NCI-H1048 (cell line): ENCODE measurements around the gene SCD5.

ENCODE experiments used
- DNase-seq: peaks from one replicate; lab custom pipeline; 2025; lab: John Stamatoyannopoulos, UW

SCD5 gene

DNA sequence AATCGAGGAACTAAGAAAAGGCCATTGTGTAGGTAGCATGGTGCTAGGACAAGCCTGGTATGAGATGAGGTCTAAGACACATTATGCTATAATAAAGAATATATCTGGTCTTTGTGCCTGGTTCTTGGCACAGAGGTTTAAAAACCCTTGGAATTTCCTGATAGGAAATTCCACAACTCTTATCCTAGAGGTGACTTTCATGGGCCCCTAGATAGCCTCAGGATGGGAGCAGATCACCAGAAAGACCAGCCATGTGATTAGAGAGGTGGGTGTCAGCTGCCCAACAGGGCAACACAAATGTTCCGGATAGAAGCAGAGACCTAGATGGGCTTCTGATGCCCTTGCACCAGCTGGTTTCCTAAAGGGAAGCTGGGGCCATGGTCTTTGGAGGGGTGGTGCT lies 107.2 kb downstream of the SCD5 start:
- DNase-seq, result no peak

DNA sequence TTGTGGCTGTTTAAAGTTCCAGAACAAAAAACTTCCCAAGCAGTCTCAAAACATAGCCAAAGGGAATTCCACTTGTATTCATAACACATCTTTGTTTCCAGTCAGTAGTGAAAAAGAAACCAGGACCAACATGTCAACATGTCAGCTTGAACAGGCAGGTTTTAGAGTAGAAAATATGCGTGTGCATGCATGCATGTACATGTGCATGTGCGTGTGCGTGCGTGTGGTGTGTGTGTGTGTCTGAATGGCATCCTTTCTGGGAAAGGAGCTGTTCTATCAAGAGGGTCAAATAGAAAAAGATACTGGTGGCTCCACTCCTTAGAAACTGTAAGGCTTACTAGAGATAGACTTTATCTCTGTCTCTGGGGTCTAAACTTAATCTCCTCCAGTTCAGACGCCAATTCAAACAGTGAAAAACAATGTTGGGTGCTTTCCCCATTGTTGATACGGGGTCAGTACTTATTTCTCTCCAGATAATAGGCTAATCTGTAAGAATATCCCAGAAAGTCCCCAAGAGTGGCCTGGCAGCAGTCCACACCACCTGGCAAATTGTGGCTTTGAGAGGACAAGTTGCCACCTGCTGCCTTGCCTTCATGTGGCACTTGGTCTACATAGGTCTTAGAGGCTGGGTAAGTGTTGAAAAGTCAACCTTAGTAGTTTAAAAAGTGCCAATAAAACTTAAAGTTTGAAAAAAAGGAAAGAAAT lies 110.4 kb downstream of the SCD5 start:
- DNase-seq, result no peak

DNA sequence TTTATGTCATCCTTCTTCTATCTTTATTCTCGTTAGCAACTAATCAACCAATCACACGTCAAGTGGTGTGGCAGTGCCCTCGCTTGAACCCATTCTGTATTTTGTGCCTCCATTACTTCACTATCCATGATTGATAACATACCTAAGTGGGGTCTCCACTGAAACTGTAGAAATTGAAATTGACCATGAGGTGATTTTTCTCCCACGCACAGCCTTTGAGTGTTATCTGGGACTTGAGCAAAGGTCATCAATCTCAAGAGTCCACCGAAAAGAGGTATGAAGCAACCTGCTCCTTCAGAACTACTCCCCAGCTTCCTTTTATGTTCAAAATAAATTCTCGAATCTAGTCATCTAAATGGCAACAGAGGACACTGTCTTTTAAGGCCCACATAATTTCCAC lies 111.1 kb downstream of the SCD5 start:
- DNase-seq, result no peak

DNA sequence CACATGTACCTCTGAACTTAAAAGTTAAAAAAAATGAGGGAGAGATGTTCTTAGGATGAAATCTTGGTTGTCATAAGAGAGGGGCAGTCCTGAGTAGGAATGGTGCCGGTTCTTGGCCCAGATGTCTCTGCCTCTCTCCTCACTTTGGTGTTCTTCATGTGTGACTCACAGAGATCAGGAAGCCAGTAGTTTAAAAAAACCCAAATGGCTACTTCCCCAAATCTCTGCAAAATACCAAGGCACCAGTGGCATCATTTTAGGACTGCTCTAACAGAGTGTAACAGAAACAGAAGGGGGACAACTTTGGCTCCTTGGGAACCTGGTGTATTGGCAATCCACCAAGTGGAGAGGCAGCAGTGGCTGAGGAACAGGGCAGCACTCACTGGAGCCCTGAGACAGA lies 116.8 kb downstream of the SCD5 start:
- no peak for DNase-seq

DNA sequence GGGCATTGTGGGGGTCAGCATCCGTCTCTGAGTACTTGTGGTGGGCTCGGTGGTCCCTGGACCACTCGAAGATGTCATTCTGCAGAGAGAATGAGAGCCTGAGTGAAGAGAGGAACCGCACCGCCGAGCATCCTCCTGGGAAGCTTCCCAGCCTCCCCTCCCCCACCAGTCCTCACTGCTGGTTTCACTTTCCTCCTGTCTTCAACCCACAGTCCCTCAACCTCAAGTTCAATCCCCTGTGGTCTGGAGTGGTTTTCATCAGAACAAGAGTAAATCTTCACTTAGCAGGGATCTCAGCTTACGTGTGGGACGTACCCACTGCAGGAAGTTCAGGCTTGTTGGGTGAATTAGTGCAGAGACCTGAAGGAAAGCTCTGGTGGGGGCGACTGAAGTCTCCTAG lies 117.8 kb downstream of the SCD5 start:
- no peak for DNase-seq

DNA sequence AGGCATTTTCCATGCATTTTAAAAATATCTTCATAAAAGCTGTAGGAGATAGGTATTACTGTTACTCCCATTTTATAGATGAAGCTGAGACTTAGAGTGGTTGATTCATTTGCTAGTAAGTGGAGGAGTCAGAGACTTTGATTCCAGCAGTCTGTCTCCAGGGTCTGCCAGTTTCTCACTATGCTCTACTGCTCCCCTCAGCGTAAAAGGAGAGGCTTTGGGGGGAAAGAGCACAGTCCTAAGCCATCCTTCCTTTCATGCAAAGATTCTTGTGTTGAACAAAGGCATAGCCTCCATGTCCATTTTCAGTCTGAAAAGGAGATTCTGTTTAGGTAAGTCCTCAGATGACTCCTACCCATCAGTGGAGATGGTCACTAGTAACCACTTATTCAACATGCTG lies 119.1 kb downstream of the SCD5 start:
- DNase-seq, result no peak

DNA sequence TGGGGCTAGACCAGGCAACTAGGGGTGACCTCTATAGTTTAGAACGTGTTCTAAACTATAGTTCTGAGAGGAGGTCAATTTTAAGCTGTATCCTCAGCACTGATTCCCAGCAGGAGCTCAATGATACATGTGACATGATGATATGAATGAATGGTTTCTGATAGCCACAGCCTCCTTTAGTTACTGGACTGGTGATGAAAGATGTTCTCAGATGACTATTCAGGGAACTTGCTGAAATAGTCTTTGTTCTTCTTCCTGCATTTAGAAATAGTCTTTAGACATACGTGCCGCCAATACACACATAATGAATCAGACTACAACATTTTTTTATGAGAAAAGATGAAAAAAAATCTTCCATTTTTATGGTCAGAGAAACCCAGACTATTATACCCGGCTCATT lies 120.5 kb downstream of the SCD5 start:
- DNase-seq, result no peak

DNA sequence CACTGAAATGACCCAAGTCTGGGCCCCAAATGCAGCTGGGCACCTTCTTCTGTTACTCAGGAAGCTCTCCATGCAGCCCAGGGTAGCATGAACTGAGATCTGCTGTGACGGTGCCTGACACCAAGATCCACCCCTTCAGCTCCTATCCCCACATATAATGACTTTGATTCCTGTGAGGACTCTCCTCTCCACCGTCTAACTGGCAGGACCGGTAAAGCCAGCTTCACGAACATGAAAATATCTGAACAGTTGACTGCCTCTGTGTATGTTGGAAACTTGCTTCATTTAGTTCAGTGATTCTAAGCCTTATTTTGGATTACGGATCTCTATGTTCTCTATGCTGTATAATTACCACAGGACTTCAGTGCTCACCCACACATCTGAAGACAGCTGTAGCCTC lies 121.3 kb downstream of the SCD5 start:
- no peak for DNase-seq

DNA sequence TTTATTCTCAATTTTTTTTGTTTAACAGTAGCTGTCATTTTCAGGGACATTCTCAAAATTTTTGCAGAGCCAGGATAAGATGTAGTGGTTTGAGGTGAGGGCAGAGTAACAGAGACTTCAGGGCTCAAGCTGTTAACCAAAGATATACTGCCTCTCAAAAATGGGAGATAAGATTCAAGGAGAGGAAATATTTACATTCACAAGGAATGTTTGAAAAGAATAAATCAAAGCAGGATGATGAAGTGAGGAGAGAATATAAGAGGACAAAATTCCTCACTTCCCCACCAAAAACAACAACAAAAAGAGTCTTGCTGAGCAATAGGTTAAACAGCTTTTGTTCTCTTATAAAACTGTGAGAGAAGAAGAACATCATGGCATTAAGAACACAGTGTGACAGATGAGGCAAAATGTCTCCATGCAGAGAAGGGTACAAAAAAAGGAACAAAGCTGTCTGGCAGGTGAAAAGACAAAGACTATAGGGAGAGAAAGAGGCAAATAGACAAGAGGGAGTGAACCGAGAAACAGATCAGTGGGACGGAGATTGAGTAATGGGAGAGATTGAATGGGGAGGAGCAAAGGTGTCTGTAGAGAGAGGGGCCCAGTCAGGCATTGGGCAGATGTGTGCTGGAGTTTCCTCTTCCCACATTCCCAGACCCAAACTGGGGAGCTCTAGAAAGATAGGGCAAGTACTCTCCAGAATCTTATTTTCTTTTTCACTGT lies 130.7 kb downstream of the SCD5 start:
- DNase-seq, result no peak

DNA sequence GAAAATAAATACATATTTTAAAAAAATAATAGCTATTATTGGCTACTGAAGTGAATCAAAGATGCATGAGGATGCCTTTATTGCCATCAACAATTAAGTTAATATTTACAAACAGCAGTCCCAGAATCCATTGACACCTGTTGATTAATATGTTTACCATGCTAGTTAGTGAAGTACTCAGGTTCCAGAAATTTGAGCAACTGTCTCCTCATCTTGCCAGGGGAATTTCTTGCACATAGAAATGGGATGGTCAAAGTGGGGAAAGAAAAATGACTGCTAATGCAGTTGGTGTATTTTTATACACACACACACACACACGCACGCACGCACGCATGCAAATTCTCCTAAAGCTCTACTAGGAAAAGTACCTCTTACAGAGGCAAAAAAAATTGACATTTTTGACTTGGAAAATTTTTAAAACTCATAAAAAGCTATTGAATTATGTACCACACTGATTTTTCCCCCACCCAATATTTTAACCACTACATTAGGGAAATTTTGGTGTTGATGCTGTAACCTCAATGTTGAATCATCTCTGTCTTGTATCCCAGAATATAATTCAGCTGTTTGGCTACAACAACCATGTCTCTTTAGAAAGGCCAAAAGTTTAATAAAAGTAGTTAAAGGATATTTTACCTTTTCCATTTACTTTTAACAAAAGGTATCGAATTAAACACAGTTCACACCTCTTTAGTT lies 131.5 kb downstream of the SCD5 start:
- no peak for DNase-seq

DNA sequence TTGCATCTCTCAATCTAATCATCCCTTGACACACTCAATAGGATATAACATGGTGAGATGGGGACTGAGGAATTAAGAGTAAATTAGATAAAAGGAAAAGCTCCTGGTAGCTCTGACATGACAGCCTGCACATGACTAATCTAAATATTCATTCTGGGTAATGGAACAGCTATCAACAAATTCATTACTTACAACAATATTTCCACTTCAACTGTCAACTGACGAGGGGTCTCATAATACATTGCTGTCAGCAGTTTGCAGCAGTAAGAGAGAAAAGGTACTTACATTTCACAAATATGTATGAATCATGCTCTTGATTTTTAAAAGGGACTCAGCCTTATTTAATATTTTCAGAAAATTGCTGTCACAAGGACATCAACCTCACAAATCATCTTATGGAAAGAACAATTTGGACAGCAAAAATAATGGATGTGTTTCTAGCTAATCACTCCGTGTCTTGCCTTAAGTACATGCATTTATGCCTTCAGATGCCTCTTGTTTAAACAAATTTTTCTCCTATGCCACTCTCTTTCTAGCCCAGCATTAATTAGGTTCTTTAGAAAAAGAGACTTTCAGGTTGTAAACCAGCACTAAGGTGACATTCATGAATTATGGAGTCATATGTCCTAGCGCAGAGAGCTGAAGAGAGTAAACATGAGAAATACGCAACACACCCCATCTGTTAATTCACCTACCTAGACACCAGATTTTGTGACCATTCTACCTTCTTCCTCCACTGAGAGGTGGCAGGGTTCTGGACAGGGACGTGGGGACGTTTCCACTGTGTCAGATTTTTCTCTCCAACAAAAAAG lies 137.2 kb downstream of the SCD5 start:
- no peak for DNase-seq

DNA sequence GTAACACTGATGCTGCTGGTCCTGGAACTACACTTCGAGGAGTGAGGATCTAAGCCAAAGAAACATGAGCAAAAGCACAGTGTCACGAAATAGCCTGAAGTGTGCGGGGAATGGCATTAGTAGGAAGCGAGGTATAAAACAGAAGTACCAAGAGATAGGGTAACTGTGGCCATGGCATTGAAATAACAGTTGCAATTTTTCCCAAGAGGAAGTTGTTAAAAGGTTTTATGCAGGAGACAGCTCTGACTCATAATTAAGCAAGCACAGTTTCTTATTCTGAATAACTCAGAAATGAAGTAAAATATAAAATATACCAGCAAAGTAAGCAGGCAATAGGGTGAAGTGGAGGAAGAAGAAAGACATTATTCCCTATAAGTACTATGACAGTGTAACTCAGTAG lies 146.5 kb downstream of the SCD5 start:
- no peak for DNase-seq

DNA sequence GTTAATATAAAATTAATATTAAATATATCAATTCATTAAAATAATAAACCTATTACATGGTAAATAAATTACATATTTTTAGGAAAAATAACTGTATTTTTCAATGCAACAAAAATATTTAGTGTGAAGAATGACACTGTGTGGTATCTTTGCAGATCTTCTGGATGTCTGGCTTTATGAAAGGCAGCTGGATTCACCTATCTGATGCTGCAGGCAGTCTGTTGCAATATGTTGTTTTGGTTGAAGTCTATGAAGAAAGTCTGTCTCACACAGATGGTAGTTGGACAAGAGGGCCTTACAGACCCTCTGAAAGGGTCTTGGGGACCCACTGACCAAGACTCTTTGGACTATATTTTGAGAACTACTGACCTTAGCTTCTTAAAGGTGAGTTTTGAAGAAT lies 147.7 kb downstream of the SCD5 start:
- no peak for DNase-seq

DNA sequence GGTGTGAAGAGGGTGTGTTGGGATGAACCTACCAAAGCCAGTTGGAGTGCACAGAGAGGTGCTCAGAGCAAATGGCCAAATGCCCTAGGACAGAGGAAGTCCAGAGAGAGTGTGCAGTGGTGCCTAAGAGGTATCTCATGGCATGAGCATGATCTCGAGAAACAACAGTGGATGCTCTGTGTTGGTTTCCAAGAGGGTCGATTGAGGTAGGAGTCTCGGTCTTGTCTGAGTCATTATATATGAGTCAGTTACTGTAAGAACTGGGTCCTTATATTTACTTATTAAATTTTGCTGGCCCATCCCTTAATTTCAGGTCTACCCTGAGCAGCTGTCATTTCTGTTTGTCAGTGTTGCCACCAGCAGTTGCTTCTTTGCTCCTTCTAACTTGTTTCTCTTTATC lies 150.2 kb downstream of the SCD5 start:
- no peak for DNase-seq

DNA sequence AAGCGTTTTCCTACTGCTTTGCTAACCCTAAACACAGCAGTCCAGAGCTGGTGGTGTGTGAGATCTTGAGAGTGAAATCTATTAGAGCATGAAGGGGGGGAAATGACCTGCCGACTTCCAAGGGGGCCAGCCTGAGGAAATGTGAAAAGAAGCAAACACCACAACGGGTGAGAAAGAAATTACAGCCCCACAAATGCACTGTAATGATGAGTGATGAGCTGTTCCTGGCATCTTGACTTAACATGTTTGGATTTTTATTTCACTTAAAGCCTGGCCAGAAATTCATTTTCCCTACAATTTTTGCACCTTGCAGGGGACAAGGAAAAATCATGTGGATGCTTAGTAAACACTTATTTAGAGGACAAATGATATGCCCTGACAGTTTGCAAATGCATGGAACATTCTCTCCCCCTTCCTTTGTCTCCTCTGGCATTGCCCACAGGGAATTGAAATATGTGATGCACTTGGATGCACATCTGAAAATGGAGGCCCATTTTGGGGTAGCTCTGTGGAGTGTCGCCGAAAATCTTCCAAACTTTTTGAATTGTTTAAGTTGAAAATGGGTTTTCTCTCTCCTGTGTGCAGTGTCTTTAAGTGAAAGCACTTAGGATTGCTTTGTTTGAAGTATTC lies 152.5 kb downstream of the SCD5 start:
- DNase-seq, result no peak

DNA sequence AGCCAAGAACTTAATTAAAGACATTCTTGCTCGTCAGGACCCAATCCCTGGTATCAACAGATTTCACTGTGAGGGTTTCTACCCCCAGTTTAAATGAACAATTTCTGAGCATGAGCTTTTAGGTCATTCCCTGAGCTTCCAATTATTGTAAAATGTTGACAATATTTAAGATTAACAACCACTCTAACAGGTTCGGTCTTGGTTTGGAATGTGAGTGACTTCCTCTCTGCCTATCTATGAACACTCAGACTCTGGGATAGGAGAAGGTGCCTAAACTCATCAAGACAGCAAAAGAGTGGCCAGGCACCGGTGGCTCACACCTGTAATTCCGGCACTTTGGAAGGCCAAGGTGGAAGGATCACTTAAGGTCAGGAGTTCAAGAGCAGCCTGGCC lies 153.9 kb downstream of the SCD5 start:
- DNase-seq, result no peak

DNA sequence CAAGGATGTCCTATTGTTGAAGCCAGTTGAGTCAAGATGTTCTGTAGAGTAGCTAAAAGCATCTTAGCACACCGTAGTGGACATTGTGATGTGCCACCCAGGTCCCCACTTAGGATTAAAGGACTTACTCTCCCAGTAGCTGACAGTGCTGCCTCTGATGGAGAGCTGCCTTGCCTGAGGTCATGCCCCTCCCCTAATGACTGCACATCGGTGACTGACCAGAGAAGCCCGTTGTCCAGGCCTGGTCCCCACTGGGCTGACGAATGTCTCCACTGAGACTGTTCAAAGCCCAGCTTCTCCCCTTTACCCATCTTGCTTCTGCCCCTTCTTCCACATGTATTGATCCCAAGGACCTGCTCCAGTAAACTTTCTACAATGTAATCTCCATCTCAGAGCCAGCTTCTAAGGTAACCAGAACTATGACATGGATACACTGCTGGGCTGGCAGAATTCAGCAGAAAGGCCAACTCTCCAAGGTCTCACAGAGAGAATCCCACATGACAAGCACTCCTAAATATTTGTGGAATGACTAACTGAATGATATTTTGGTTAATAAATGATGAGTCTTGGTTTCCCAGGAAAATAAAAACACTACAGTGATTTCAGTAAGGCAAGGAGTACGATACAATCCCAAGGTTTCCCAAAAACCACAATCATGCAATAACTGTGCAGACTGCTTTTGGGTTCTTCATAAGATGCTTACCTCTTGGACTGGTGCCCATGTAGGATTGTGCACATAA lies 154.4 kb downstream of the SCD5 start:
- no peak for DNase-seq

DNA sequence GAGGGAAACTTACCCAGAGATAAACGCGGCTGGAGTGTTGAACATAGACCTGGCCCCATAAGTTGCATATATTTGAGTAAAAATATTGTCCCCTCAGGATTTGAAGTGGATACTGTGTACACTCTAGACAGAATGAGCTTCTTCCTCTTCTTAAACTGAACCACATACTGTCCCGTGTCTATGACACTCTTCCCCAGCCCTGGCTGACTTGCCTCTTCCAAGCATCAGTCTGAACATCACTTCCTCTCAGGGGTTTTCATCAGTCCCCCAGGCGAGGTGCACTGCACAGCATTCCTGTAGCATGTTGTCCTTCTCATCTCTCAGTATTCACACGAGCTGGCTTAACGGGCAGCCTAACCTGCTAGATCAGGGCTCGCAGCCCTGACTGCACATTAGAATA lies 156.3 kb downstream of the SCD5 start:
- no peak for DNase-seq

DNA sequence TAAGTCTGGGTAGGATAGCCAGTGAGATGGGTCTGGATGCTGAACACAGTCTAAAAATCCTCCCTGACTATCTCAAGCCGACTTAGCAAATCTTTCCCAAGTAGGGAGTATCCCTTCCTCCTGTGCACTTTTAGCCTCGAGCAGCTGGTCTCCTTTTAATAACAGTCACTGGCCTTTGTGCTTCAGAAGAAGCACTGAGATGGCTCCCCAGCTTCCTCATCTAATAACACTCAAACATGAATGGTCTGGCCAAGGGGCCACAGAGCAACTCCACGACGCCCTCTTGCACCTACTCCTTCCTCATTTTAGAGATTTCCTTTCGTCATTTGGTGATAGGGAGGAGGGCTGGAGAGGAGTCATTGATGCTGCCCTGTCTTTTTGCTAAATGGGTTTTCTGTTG lies 158.1 kb downstream of the SCD5 start:
- DNase-seq, result no peak

DNA sequence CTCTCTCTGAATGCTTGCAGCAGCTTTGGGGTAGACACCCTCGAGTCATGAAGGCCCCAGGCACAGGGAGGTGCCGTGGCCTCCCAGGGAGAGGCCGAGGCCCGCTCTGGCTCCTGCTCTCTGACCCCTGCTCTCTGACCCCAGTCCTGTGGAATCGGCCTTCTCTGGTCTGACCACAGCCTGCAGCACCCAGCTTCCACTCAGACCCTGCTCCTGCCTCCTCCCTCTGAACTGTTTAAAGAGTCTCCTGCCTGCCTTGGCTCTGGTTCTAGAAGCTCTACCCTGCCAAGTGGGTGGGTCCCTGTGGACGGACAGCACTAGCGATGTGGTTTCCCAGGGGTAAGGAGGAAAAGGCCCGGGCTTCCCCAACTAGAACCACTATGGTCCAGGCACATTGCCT lies 158.6 kb downstream of the SCD5 start:
- DNase-seq, result no peak

DNA sequence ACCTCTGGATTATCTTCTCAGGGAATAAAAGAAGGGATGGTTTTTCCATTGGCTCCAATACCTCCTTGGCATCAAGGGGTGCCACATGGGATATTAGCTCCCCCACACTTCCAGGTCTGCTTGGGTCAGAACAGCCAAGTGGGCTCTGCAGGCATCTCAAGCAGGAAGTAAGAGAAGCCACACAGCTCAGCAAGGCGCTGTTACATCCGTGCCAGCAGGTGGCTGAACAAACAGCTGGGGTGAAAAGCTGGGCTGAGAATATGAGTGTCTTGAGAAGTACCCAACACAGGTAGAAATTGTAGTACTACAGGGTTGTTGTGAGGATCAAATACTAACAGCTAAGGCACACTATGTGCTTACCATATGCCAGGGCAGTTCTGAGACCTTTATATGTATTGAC lies 160.1 kb downstream of the SCD5 start:
- no peak for DNase-seq
